Measurements from ENCODE around the gene CMTM7. TPM values are rescaled to one million over a fixed set of nuclear protein-coding genes. Genes with fewer than 3 reads are reported as not detected.

Gene CMTM7
- total and polyA plus RNA-seq, 2 experiments from 2014 or later, result 32.2 to 93.6 TPM

- Mint-ChIP-seq H3K36me3 (ENCODE audit: low read depth) (peaks cover 10% of the 10 kb centered on the region; the same call in 2 of the 3 replicates), H3K27ac (no peak overlapping the region), H3K4me3 (no peak overlapping the region), H3K4me1 (peaks cover 24% of the 10 kb centered on the region), H3K27me3 (ENCODE audit: insufficient read depth, low read depth, poor library complexity) (no peaks in the 10 kb centered on the region), H3K9me3 (peaks cover 9% of the 10 kb centered on the region; the same call in 2 of the 3 replicates)
- no peak for DNase-seq (ENCODE audit: low spot score)
- Histone ChIP-seq H3F3A (replicated peaks; ENCODE audit: low read depth) (no peaks in the 10 kb centered on the region), H3K27me3 (ENCODE audit: insufficient read depth) (no peaks in the 10 kb centered on the region), H3K9me2 (ENCODE audit: insufficient read depth) (no peaks in the 10 kb centered on the region), H3K79me2 (replicated peaks; ENCODE audit: insufficient read depth) (peaks cover 62% of the 10 kb centered on the region), H3K4me2 (no peak overlapping the region), H3K27ac (ENCODE audit: low read depth) (peak overlapping the region; percentile 45; the same call in 1 of the 2 replicates), H3K4me1 (ENCODE audit: insufficient read depth) (peaks cover 17% of the 10 kb centered on the region), H4K20me1 (replicated peaks; ENCODE audit: insufficient read depth) (no peaks in the 10 kb centered on the region; the same call in 1 of the 2 replicates), H3K36me3 (ENCODE audit: insufficient read depth) (no peaks in the 10 kb centered on the region), H3K4me3 (no peak overlapping the region), H2AFZ (no peak overlapping the region)
- no peak for TF ChIP-seq JUNB (IDR thresholded peaks at IDR 0.05; ENCODE audit: unreplicated experiment)
- no peak for TF ChIP-seq ZNF462 (CRISPR knock-in tag; IDR thresholded peaks at IDR 0.05)
- no peak for TF ChIP-seq NANOG (IDR thresholded peaks at IDR 0.05; ENCODE audit: borderline replicate concordance)
- TF ChIP-seq STAT1 (IDR thresholded peaks at IDR 0.05; ENCODE audit: unreplicated experiment), result no peak
- no peak for ATAC-seq
Observed at GRCh38 chr3:32423534-32423933, 31.9 kb downstream of the CMTM7 start.

GRCh38 chr3:32423956-32424557 lies 32.4 kb downstream of the CMTM7 start:
- Histone ChIP-seq H3K4me3 (no peak overlapping the region), H3K9me2 (ENCODE audit: insufficient read depth) (no peaks in the 10 kb centered on the region), H3K27ac (ENCODE audit: low read depth) (peak overlapping the region; percentile 45; the same call in 1 of the 2 replicates), H3K27me3 (ENCODE audit: insufficient read depth) (no peaks in the 10 kb centered on the region), H3K36me3 (ENCODE audit: insufficient read depth) (no peaks in the 10 kb centered on the region), H4K20me1 (replicated peaks; ENCODE audit: insufficient read depth) (no peaks in the 10 kb centered on the region; the same call in 1 of the 2 replicates), H3F3A (replicated peaks; ENCODE audit: low read depth) (no peaks in the 10 kb centered on the region), H3K4me1 (ENCODE audit: insufficient read depth) (peaks cover 17% of the 10 kb centered on the region), H2AFZ (no peak overlapping the region), H3K79me2 (replicated peaks; ENCODE audit: insufficient read depth) (peaks cover 56% of the 10 kb centered on the region), H3K4me2 (no peak overlapping the region)
- DNase-seq (ENCODE audit: low spot score) (no peak), ATAC-seq (no peak)
- Mint-ChIP-seq H3K27me3 (ENCODE audit: insufficient read depth, low read depth, poor library complexity) (no peaks in the 10 kb centered on the region), H3K36me3 (ENCODE audit: low read depth) (peaks cover 5% of the 10 kb centered on the region; the same call in 2 of the 3 replicates), H3K9me3 (peaks cover 5% of the 10 kb centered on the region; the same call in 2 of the 3 replicates), H3K4me1 (peaks cover 24% of the 10 kb centered on the region), H3K4me3 (no peak overlapping the region), H3K27ac (no peak overlapping the region)
- no peak for TF ChIP-seq NANOG (IDR thresholded peaks at IDR 0.05; ENCODE audit: borderline replicate concordance)
- TF ChIP-seq ZNF331 (CRISPR knock-in tag; IDR thresholded peaks at IDR 0.05; ENCODE audit: low read depth), result no peak
- TF ChIP-seq ZNF114 (CRISPR knock-in tag; IDR thresholded peaks at IDR 0.05), result no peak
- no peak for TF ChIP-seq EZH2 (IDR thresholded peaks at IDR 0.05; ENCODE audit: low read depth, unreplicated experiment)
- TF ChIP-seq POLR2AphosphoS5 (IDR thresholded peaks at IDR 0.05; ENCODE audit: low read depth), result no peak
- no peak for TF ChIP-seq JUNB (IDR thresholded peaks at IDR 0.05; ENCODE audit: unreplicated experiment)
- no peak for TF ChIP-seq STAT1 (IDR thresholded peaks at IDR 0.05; ENCODE audit: unreplicated experiment)
- TF ChIP-seq REST (IDR thresholded peaks at IDR 0.05; ENCODE audit: unreplicated experiment), result no peak
